ENCODE measurements around the gene CLCN7. TPM values are rescaled to one million over a fixed set of nuclear protein-coding genes. Genes with fewer than 3 reads are reported as not detected.

The CLCN7 gene
- polyA plus RNA-seq, 1 experiment, result 36.4 TPM

GRCh38 chr16:1496464-1496863, 21.6 kb upstream of the CLCN7 start:
- POLR2A ChIA-PET, result no interaction called here
- Histone ChIP-seq H3K27me3 (ENCODE audit: control insufficient read depth, insufficient read depth, low read length) (no peaks in the 10 kb centered on the region), H3K4me3 (ENCODE audit: low read depth, low read length) (no peak overlapping the region), H3K36me3 (ENCODE audit: control insufficient read depth, insufficient read depth, low read length) (peaks cover 30% of the 10 kb centered on the region)
- CTCF ChIA-PET, result interaction anchor here (0.8 kb wide), 1 partner anchor 18 kb away, joined by 4 read pairs; no protein-coding TSS in a partner anchor
- no peak for DNase-seq (ENCODE audit: low read depth)
- no peak for TF ChIP-seq CTCF (IDR thresholded peaks at IDR 0.05; ENCODE audit: insufficient read depth, low read depth, low read length)

DNA sequence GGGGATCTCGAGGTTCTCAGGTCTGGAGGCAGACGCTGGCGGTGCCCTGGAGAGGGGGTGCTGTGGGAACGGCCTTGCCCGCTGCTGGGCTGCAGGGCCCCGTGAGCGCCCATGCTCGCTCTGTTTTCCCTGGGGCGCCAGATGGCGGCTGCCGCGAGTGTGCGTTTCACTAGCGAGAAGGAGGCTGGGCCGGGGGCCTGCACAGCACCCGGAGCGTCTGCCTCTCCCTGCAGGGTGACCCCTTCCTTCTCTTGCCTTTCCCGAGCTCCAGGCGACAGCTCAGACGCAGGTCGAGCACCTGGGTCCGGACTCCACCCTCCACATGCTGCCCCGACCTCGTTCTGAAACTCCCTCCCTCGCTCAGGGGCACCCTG, 21.0 kb upstream of the CLCN7 start:
- H3K36me3 ChIP-seq (ENCODE audit: control insufficient read depth, insufficient read depth, low read length), result peaks cover 25% of the 10 kb centered on the region
- POLR2A ChIA-PET, result no interaction called here
- no peak overlapping the region for H3K4me3 ChIP-seq (ENCODE audit: low read depth, low read length)
- no peaks in the 10 kb centered on the region for H3K27me3 ChIP-seq (ENCODE audit: control insufficient read depth, insufficient read depth, low read length)
- TF ChIP-seq CTCF (IDR thresholded peaks at IDR 0.05; ENCODE audit: insufficient read depth, low read depth, low read length), result no peak
- no peak for DNase-seq (ENCODE audit: low read depth)
- CTCF ChIA-PET, result interaction anchor here (0.6 to 0.8 kb wide), 2 partner anchors 18 to 1282 kb away, joined by 3 to 4 read pairs; no protein-coding TSS in a partner anchor

DNA sequence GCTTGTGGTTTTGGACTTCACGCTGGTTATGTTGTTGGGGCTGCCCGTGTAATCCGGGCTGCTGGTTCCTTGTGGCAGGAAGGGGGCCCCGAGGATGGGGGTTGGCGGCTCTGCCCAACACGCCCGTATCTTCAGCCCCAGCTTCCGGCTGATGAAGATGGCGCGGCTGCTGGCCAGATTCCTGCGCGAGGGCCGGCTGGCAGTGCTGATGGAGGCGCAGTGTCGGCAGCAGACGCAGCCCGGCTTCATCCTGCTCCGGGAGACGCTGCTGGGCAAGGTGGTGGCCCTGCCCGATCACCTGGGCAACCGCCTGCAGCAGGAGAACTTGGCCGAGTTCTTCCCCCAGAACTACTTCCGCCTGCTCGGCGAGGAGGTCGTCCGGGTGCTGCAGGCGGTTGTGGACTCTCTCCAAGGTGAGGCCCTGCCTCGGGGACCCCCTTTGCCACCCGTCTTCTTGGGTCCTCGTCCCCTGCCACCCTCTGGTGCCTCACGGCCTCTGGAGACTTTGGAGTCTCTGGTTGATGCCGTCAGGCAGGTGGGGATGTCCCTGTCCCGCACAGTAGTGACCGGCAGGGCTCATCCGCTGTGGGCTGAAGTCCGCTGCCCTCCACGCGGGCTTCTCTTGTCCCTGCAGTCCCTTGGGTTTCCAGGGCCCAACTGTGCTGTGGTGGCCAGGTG, 20.5 kb upstream of the CLCN7 start:
- no peak for DNase-seq (ENCODE audit: low read depth)
- CTCF ChIA-PET, result interaction anchor here (0.6 to 2.5 kb wide), 7 partner anchors 8 to 1283 kb away, joined by 3 to 9 read pairs (median 4); no protein-coding TSS in a partner anchor
- Histone ChIP-seq H3K36me3 (ENCODE audit: control insufficient read depth, insufficient read depth, low read length) (peaks cover 22% of the 10 kb centered on the region), H3K4me3 (ENCODE audit: low read depth, low read length) (no peak overlapping the region), H3K27me3 (ENCODE audit: control insufficient read depth, insufficient read depth, low read length) (no peaks in the 10 kb centered on the region)
- TF ChIP-seq CTCF (IDR thresholded peaks at IDR 0.05; ENCODE audit: insufficient read depth, low read depth, low read length), result no peak
- POLR2A ChIA-PET, result no interaction called here

GRCh38 chr16:1494711-1495110, 19.9 kb upstream of the CLCN7 start:
- POLR2A ChIA-PET, result no interaction called here
- CTCF ChIA-PET, result interaction anchor here (0.7 to 2.5 kb wide), 14 partner anchors 8 to 330 kb away, joined by 3 to 9 read pairs (median 4); no protein-coding TSS in a partner anchor
- TF ChIP-seq CTCF (IDR thresholded peaks at IDR 0.05; ENCODE audit: insufficient read depth, low read depth, low read length), result no peak
- Histone ChIP-seq H3K27me3 (ENCODE audit: control insufficient read depth, insufficient read depth, low read length) (no peaks in the 10 kb centered on the region), H3K36me3 (ENCODE audit: control insufficient read depth, insufficient read depth, low read length) (peaks cover 17% of the 10 kb centered on the region), H3K4me3 (ENCODE audit: low read depth, low read length) (no peak overlapping the region; the same call in 1 of the 2 replicates)
- no peak for DNase-seq (ENCODE audit: low read depth)

DNA sequence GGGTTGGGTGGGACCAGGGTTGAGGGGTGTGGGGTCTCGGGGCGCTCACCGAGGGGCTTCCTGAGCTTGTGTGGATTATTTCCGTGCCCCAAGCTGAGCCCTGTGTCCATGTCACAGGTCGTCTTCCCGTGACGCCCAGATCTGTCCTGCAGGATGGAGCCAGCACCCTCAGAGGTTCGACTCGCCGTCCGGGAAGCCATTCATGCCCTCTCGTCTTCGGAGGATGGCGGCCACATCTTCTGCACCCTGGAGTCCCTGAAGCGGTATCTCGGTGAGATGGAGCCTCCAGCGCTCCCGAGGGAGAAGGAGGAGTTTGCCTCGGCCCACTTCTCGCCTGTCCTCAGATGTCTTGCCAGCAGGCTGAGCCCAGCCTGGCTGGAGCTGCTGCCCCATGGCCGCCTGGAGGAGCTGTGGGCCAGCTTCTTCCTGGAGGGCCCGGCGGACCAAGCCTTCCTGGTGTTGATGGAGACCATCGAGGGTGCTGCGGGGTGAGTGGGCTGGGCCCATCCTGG, 19.4 kb upstream of the CLCN7 start:
- CTCF ChIA-PET, result interaction anchor here (0.6 to 2.5 kb wide), 18 partner anchors 9 to 331 kb away, joined by 3 to 9 read pairs (median 4); no protein-coding TSS in a partner anchor
- DNase-seq (ENCODE audit: low read depth), result peak; percentile 19
- Histone ChIP-seq H3K4me3 (ENCODE audit: low read depth, low read length) (peak overlapping the region; percentile 74), H3K36me3 (ENCODE audit: control insufficient read depth, insufficient read depth, low read length) (peaks cover 17% of the 10 kb centered on the region), H3K27me3 (ENCODE audit: control insufficient read depth, insufficient read depth, low read length) (no peaks in the 10 kb centered on the region)
- POLR2A ChIA-PET, result no interaction called here
- peak; percentile 93 for TF ChIP-seq CTCF (IDR thresholded peaks at IDR 0.05; ENCODE audit: insufficient read depth, low read depth, low read length)
